Activated T-helper 17 cell treated with anti-CD3 and anti-CD28 coated beads, Interleukin-2, amount 50 U/mL, for 72 hours (primary cell): ENCODE results near the gene DHRS7B. TPM values are rescaled to one million over a fixed set of nuclear protein-coding genes. Genes with fewer than 3 reads are reported as not detected.
A peak's percentile ranks its signal among the peaks of the same experiment; 100 is the strongest.
"Not testable (repeated sequence)": the region's sequence is repeated elsewhere in the genome, so short reads cannot be mapped to it uniquely, and the experiment has no call there.

Experiments used
- ATAC-seq: fragments of 150-1000 bp; cut with Tn5 transposase; replicated peaks from 2 replicates; pipeline ENCODE4 v1.10.0; 2021; ENCODE audit warnings: mild to moderate bottlenecking, moderate library complexity
- H3K27ac Mint-ChIP-seq: one replicate; pipeline ENCODE4 v1.8.0; 2022; ENCODE audit warnings: mixed read lengths
- H3K27me3 Mint-ChIP-seq: one replicate; pipeline ENCODE4 v1.8.0; 2022; ENCODE audit warnings: mixed read lengths
- H3K36me3 Mint-ChIP-seq: one replicate; pipeline ENCODE4 v1.8.0; 2022; ENCODE audit warnings: low read depth, mild to moderate bottlenecking, mixed read lengths
- H3K4me1 Mint-ChIP-seq: one replicate; pipeline ENCODE4 v1.8.0; 2022; ENCODE audit warnings: mixed read lengths
- H3K4me3 Mint-ChIP-seq: one replicate; pipeline ENCODE4 v1.8.0; 2022; ENCODE audit warnings: mild to moderate bottlenecking, mixed read lengths
- H3K9me3 Mint-ChIP-seq: one replicate; pipeline ENCODE4 v1.8.0; 2022; ENCODE audit warnings: mixed read lengths
- total RNA-seq, 2 donors: library from RNA; stranded (reverse); gene quantifications; one replicate each; pipeline ENCODE4 v1.2.3, GENCODE V29; 2022

Gene DHRS7B
- 10 to 100 TPM in 1 of 2 donors, 1 to 10 TPM in 1; 7.3 to 16.9 TPM for total RNA-seq

- Mint-ChIP-seq H3K27me3 (no peaks in the 10 kb centered on the region), H3K36me3 (peaks cover 6% of the 10 kb centered on the region)
Measured at GRCh38 chr17:21126645-21127508, at the start of gene DHRS7B. Gene DHRS7B (plus strand): TSS chr17:21126964. CDS start chr17:21126972, 8 bp downstream.

GRCh38 chr17:21077281-21077680 lies 49.5 kb upstream of the DHRS7B start:
- Mint-ChIP-seq H3K9me3 (no peaks in the 10 kb centered on the region), H3K4me1 (no peaks in the 10 kb centered on the region), H3K27me3 (peaks cover 10% of the 10 kb centered on the region), H3K27ac (no peak overlapping the region), H3K4me3 (no peak overlapping the region), H3K36me3 (no peaks in the 10 kb centered on the region)
- no peak for ATAC-seq

More at GRCh38 chr17:21126645-21127508, at the start of gene DHRS7B:
- Mint-ChIP-seq H3K9me3 (no peaks in the 10 kb centered on the region), H3K4me1 (peaks cover 17% of the 10 kb centered on the region), H3K27ac (peak within 1 kb of the TSS; percentile 96), H3K4me3 (peak within 1 kb of the TSS; percentile 98)
- peak; percentile 97 for ATAC-seq

DNA sequence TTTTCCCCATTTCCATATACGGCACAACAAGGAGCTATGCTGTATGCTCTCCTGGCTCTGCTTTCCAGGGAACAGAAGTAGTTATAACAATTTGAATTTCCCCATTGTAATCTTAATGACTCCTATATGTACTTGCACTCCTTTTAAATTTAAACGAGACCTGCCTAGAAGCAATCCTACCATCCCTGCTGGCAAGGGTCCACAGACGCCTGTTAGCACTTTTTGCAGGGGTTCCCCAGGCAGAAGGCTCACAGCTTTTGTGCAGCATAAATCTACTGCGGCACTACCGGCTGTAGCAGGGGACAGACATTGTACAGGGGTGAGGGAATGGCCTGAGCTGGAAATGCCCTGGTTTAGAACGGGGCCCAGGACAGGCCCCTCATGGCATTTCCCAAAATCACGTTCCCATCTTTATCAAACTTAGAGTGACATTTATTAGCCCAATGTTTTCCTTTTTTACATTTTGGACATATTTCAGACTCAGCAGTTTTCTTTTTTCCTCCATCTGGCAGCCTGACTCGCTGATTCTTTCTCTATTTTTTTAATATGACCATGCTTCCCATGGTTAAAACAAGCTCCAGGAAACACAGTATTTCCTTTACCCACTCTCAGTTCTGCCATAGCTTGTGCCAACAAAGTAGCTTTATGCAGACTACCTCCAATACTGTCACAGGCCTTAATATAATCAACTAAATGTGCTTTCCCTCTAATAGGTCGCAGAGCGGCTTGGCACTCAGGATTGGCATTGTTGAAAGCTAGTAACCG lies 48.6 kb upstream of the DHRS7B start:
- Mint-ChIP-seq H3K4me1 (no peaks in the 10 kb centered on the region), H3K36me3 (no peaks in the 10 kb centered on the region), H3K4me3 (no peak overlapping the region), H3K9me3 (no peaks in the 10 kb centered on the region), H3K27ac (no peak overlapping the region), H3K27me3 (peaks cover 13% of the 10 kb centered on the region)
- ATAC-seq = no peak

DNA sequence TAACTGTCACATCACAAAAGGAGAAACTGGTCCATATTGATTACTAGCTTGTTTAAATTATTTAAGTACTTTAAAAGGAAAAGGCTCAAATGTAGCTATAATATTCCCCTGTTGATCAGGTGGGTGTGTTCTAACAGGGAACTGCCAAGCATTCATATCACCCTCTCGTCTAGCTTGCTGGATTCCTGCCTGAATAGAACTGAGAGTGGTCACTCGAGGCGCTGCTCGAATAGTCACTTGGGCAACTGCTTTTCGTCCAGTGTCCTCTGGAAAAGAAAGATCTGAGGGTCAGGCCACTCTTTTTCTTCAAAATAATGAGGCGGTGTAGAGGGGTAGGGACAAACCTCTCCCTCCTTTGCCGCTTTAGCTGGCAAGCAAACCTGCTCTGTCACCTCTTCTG lies 47.6 kb upstream of the DHRS7B start:
- no peak for ATAC-seq
- H3K9me3 Mint-ChIP-seq = no peaks in the 10 kb centered on the region
- H3K4me1 Mint-ChIP-seq = no peaks in the 10 kb centered on the region
- no peak overlapping the region for H3K4me3 Mint-ChIP-seq
- H3K27me3 Mint-ChIP-seq = peaks cover 13% of the 10 kb centered on the region
- no peak overlapping the region for H3K27ac Mint-ChIP-seq
- H3K36me3 Mint-ChIP-seq = no peaks in the 10 kb centered on the region

- peak; percentile 23 for ATAC-seq
- Mint-ChIP-seq H3K36me3 (no peaks in the 10 kb centered on the region), H3K4me3 (no peak overlapping the region), H3K27me3 (peaks cover 17% of the 10 kb centered on the region), H3K4me1 (no peaks in the 10 kb centered on the region), H3K9me3 (no peaks in the 10 kb centered on the region), H3K27ac (no peak overlapping the region)
Measured at GRCh38 chr17:21082001-21082436, 44.7 kb upstream of the DHRS7B start.

GRCh38 chr17:21085280-21085679 lies 41.5 kb upstream of the DHRS7B start:
- not testable (repeated sequence) for H3K36me3 Mint-ChIP-seq, H3K4me1 Mint-ChIP-seq, ATAC-seq, H3K4me3 Mint-ChIP-seq, H3K27ac Mint-ChIP-seq, H3K9me3 Mint-ChIP-seq
- peaks cover 12% of the 10 kb centered on the region for H3K27me3 Mint-ChIP-seq

- Mint-ChIP-seq H3K4me3 (no peak overlapping the region), H3K4me1 (no peaks in the 10 kb centered on the region), H3K27me3 (peaks cover 12% of the 10 kb centered on the region), H3K9me3 (no peaks in the 10 kb centered on the region), H3K36me3 (no peaks in the 10 kb centered on the region), H3K27ac (no peak overlapping the region)
- ATAC-seq = no peak
Measured at GRCh38 chr17:21085707-21086106, 41.1 kb upstream of the DHRS7B start.

DNA sequence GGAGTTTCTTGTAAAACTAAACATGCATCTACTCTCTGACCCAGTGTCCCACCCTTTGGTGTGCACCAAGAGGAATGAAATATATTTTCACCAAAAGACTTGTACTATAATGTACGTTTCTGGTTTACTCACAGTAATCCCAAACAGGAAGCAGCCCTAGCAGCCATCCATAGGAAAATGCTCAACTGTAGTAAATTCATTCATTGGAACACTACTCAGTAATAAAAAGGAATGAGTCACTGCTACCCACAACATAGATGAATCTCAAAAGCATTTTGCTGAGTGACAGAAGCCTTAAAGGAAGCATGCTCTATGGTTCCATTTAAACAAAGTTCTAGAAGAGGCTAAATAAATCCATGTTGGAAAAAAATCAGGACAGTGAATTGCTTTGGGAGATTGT lies 37.6 kb upstream of the DHRS7B start:
- Mint-ChIP-seq H3K4me3 (no peak overlapping the region), H3K36me3 (no peaks in the 10 kb centered on the region), H3K9me3 (no peaks in the 10 kb centered on the region), H3K27ac (no peak overlapping the region), H3K4me1 (no peaks in the 10 kb centered on the region), H3K27me3 (peaks cover 8% of the 10 kb centered on the region)
- peak; percentile 62 for ATAC-seq

DNA sequence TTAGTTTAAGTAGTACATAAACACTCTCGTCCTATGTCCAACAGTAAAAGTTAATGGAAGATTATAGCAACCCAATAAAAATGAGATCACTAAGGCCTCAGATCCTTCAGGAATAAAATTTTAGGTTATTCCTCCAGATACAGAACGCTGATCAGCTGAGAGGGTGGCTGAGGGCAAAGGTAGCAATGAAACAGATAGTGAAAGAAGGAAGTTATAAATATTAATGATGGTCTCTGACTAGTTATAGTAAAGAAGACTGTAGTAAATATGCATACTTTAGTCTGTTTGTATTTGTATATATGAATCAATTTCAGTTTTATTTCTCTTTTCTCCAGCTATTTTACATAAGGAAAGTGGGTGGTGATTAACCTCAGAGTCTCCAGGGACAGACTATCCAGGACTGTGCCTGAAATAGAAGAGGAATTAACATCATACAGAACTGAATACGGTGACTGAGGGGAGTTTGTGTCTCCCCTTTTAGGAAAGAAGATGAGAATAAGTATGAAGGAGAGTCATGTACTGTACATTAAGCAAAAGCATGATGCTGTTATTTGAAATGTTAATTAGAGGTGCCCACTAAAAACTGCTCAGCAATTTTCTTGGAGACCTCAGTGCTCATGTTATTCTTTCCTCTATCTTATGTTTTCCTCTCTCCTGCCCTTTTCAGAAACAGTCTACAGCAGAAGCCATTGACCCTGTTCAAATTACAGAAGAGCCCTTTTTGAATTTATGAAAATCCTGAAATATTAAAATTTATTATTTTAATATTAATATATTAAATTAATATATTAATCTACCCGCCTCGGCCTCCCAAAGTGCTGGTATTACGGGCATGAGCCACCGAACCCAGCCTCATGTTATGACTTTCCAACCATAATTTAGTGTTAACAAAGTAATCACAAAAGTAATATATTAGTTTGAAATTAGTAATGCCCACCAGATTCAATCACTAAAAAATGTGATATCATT lies 36.5 kb upstream of the DHRS7B start:
- H3K27ac Mint-ChIP-seq = no peak overlapping the region
- H3K36me3 Mint-ChIP-seq = no peaks in the 10 kb centered on the region
- H3K9me3 Mint-ChIP-seq = no peaks in the 10 kb centered on the region
- no peaks in the 10 kb centered on the region for H3K4me1 Mint-ChIP-seq
- ATAC-seq = no peak
- H3K27me3 Mint-ChIP-seq = peaks cover 3% of the 10 kb centered on the region
- no peak overlapping the region for H3K4me3 Mint-ChIP-seq

GRCh38 chr17:21090902-21091618 lies 35.7 kb upstream of the DHRS7B start:
- no peaks in the 10 kb centered on the region for H3K9me3 Mint-ChIP-seq
- H3K27me3 Mint-ChIP-seq = peaks cover 3% of the 10 kb centered on the region
- no peak for ATAC-seq
- H3K36me3 Mint-ChIP-seq = no peaks in the 10 kb centered on the region
- H3K4me3 Mint-ChIP-seq = no peak overlapping the region
- H3K27ac Mint-ChIP-seq = no peak overlapping the region
- no peaks in the 10 kb centered on the region for H3K4me1 Mint-ChIP-seq

DNA sequence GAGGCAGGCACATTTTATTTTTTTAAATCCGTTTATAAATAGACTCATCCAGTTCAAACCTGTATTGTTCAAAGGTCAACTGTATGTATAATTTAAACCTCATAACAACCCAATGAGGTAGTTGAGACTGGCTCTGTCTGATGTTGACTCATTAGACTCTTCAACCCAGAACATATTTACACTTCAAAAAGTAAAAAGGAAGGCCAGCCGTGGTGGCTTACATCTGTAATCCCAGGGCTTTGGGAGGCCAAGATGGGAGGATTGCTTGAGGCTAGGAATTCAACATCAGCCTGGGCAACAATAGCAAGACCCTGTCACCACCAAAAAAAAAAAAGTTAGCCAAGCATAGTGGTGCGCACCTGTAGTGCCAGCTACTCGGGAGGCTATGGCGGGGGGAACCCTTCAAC lies 32.5 kb upstream of the DHRS7B start:
- H3K36me3 Mint-ChIP-seq = no peaks in the 10 kb centered on the region
- H3K9me3 Mint-ChIP-seq = no peaks in the 10 kb centered on the region
- H3K27me3 Mint-ChIP-seq = no peaks in the 10 kb centered on the region
- no peak overlapping the region for H3K4me3 Mint-ChIP-seq
- ATAC-seq = no peak
- H3K4me1 Mint-ChIP-seq = peaks cover 6% of the 10 kb centered on the region
- H3K27ac Mint-ChIP-seq = no peak overlapping the region

- no peaks in the 10 kb centered on the region for H3K27me3 Mint-ChIP-seq
- no peak for ATAC-seq
- no peaks in the 10 kb centered on the region for H3K36me3 Mint-ChIP-seq
- H3K27ac Mint-ChIP-seq = no peak overlapping the region
- no peak overlapping the region for H3K4me3 Mint-ChIP-seq
- H3K9me3 Mint-ChIP-seq = no peaks in the 10 kb centered on the region
- peaks cover 6% of the 10 kb centered on the region for H3K4me1 Mint-ChIP-seq
Measured at GRCh38 chr17:21095735-21096134, 31.0 kb upstream of the DHRS7B start.

GRCh38 chr17:21096874-21097273 lies 29.9 kb upstream of the DHRS7B start:
- Mint-ChIP-seq H3K36me3 (no peaks in the 10 kb centered on the region), H3K27me3 (no peaks in the 10 kb centered on the region), H3K27ac (no peak overlapping the region), H3K4me1 (peaks cover 6% of the 10 kb centered on the region), H3K4me3 (no peak overlapping the region), H3K9me3 (no peaks in the 10 kb centered on the region)
- ATAC-seq = no peak
